Upper lobe of left lung (tissue), 6 donors: Measurements from ENCODE around the gene CYP51A1. TPM values are rescaled to one million over a fixed set of nuclear protein-coding genes. Genes with fewer than 3 reads are reported as not detected.

Experiments
- ATAC-seq, 2 donors: fragments of 200-7000 bp; cut with Tn5 transposase; one replicate each; pipeline ENCODE4 v1.9.1; 2022; ENCODE audit warnings: mild to moderate bottlenecking in 2 of 2, moderate library complexity in 2 of 2; ENCODE audit not compliant: low FRiP score in 2 of 2
- DNase-seq, 2 donors: peaks; one replicate each; pipeline ENCODE4 v3.0.0-alpha.2; 2019 to 2020
- H3K27ac ChIP-seq, 4 donors: fragments of 200-600 bp; sonication (generic); one replicate each; pipeline ENCODE4 v1.5.1; 2016 to 2019
- H3K27me3 ChIP-seq, 4 donors: fragments of 200-600 bp; sonication (generic); one replicate each; pipeline ENCODE4 v1.5.1; 2017 to 2019
- H3K36me3 ChIP-seq, 4 donors: fragments of 200-600 bp; sonication (generic); one replicate each; pipeline ENCODE4 v1.5.1; 2016 to 2019
- H3K4me1 ChIP-seq, 4 donors: fragments of 200-600 bp; sonication (generic); one replicate each; pipeline ENCODE4 v1.5.1; 2018 to 2019
- H3K4me3 ChIP-seq, 4 donors: fragments of 200-600 bp; sonication (generic); one replicate each; pipeline ENCODE4 v1.5.1; 2017 to 2019; ENCODE audit warnings: mild to moderate bottlenecking in 2 of 4, moderate library complexity in 1 of 4
- H3K9me3 ChIP-seq, 4 donors: fragments of 200-600 bp; sonication (generic); one replicate each; pipeline ENCODE4 v1.5.1; 2018 to 2019
- CTCF ChIP-seq, 6 experiments: fragments of 450-650 bp in 4 of 6; fragments of 200-600 bp in 2 of 6; sonication (generic) in 2 of 6; IDR thresholded peaks; one replicate each; pipeline ENCODE4 v1.5.1; 2016 to 2019; ENCODE audit warnings: antibody characterized with exemption in 6 of 6
- EP300 ChIP-seq, 4 donors: sonication (generic); formaldehyde crosslinking; IDR thresholded peaks; one replicate each; pipeline ENCODE4 v1.5.1; 2017; ENCODE audit warnings: antibody characterized with exemption in 4 of 4, control low read depth in 2 of 4
- POLR2A ChIP-seq, 4 donors: fragments of 450-650 bp; IDR thresholded peaks; one replicate each; pipeline ENCODE4 v1.5.1; 2016 to 2017; ENCODE audit warnings: antibody characterized with exemption in 4 of 4, mild to moderate bottlenecking in 2 of 4
- POLR2AphosphoS5 ChIP-seq, 2 donors: sonication (generic); formaldehyde crosslinking; IDR thresholded peaks; one replicate each; pipeline ENCODE4 v1.5.1; 2017; ENCODE audit warnings: antibody characterized with exemption in 2 of 2
- WGBS, 2 donors: methylation state at CpG; one replicate each; pipeline ENCODE4 v1.1.5; 2017 to 2018; 5-methylcytosine and 5-hydroxymethylcytosine counted together
- total RNA-seq, 6 donors: library from RNA; depleted of rRNA in 4 of 6; stranded (reverse); fragments of >200 nt in 4 of 6; gene quantifications; one replicate each; pipeline versions ENCODE4 v1.1.0 to v1.2.1, GENCODE V29; 2016 to 2021
- donor health status: DM: no; HTN: no; CAD: no; lungs with moderate emphysema.
- donor health status: DM: no; HTN: yes; CAD: no; lungs with severe emphysema.

Gene CYP51A1
- total RNA-seq, 6 donors from 2014 or later = 26.2 to 213 (median 148) TPM

DNA sequence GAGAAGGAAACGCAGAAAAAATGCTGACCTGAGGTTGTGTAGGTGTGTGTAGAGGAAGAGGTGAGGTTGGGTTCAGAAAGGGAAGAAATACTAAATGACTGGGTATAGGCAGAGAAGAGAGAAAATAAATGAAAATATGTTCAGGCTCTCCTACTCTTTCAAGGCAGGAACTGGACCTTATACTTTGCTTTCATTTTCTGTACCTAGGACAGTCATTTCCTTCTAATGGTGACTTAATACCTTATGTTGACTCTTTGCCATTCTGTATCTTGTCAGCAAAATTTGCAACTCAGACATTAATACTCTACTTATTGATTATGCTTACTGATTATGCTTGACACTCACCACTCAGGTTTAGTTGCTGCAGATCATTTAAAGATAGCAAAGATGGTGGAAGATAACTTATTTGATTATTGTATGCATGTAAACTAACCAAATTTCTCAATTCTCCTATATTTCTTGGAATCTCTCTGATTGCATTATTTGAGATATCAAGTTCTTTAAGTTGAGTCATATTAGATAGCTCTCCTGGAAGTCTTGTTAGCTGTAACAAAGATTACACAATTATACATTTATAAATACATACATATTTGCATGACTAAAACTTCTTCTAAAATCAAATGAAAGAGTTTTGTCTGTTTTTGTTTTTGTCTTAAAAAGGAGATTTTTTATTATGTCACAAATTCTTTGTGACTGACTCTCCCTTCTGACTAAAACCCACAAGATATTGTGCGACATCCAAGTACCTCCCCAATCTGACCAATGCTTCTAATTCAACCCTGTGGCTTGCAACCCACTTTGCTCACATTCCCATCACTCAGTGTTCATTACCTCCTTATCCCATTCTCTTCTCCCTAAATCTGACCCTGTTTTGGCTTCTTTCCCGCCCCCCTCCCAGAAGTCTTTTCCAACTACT lies 24.6 kb upstream of the CYP51A1 start:
- TF ChIP-seq POLR2AphosphoS5 (IDR thresholded peaks at IDR 0.05) (no peak), POLR2A (IDR thresholded peaks at IDR 0.05) (no peak), CTCF (IDR thresholded peaks at IDR 0.05) (no peak), EP300 (IDR thresholded peaks at IDR 0.05) (no peak)
- H3K4me3 ChIP-seq = no peak overlapping the region
- DNase-seq (no peak), ATAC-seq (no peak)
- no peaks in the 10 kb centered on the region for H3K4me1 ChIP-seq
- no peak overlapping the region for H3K27ac ChIP-seq
- H3K36me3 ChIP-seq = no peaks in the 10 kb centered on the region
- H3K27me3 ChIP-seq = no peaks in the 10 kb centered on the region
- 91 to 92% methylated on average over 3 of the region's 3 CpGs for WGBS, 2 donors
- no peaks in the 10 kb centered on the region for H3K9me3 ChIP-seq

GRCh38 chr7:92156990-92157389 lies 22.7 kb upstream of the CYP51A1 start:
- H3K36me3 ChIP-seq = no peaks in the 10 kb centered on the region
- no peak for DNase-seq
- TF ChIP-seq EP300 (IDR thresholded peaks at IDR 0.05) (no peak), CTCF (IDR thresholded peaks at IDR 0.05) (no peak), POLR2A (IDR thresholded peaks at IDR 0.05) (no peak), POLR2AphosphoS5 (IDR thresholded peaks at IDR 0.05) (no peak)
- no peak overlapping the region for H3K4me3 ChIP-seq
- H3K4me1 ChIP-seq = no peaks in the 10 kb centered on the region
- H3K9me3 ChIP-seq = no peaks in the 10 kb centered on the region
- no peak overlapping the region for H3K27ac ChIP-seq
- H3K27me3 ChIP-seq = no peaks in the 10 kb centered on the region
- ATAC-seq = no peak

- Histone ChIP-seq H3K36me3 (no peaks in the 10 kb centered on the region), H3K27me3 (no peaks in the 10 kb centered on the region), H3K4me3 (no peak overlapping the region), H3K27ac (no peak overlapping the region), H3K9me3 (no peaks in the 10 kb centered on the region), H3K4me1 (no peaks in the 10 kb centered on the region)
- TF ChIP-seq EP300 (IDR thresholded peaks at IDR 0.05) = no peak
- TF ChIP-seq CTCF (IDR thresholded peaks at IDR 0.05) = no peak
- no peak for TF ChIP-seq POLR2AphosphoS5 (IDR thresholded peaks at IDR 0.05)
- no peak for ATAC-seq
- 100% methylated on average over 1 of the region's 1 CpG for WGBS, 2 donors
- no peak for DNase-seq
Observed at GRCh38 chr7:92155108-92155739, 20.9 kb upstream of the CYP51A1 start.

DNA sequence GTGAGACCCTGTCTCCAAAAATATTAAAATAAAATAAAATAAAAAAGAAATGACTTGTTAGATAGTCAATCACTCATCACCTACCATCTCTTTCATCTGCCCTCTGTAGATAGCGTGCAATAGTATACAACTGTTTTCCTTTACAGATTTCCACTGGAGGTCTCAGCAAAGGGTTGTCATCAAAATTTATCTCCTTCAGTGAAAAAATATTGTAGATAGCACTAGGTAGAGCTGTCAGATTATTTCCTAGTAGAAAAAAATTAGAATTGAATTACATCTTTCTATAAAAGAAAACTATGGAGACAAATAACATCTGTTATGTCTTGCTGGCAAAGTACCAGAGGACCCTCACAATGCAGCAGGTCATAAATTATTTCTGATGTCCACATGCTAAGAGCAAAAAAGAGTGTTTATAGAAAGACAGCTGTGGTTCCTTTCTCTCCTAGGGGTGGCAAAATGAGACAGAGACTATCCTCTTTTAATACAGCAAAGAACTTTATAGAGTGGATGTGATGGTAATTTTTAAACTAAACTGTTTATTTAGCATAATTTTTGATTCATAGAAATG lies 16.3 kb upstream of the CYP51A1 start:
- Histone ChIP-seq H3K4me1 (no peaks in the 10 kb centered on the region), H3K9me3 (no peaks in the 10 kb centered on the region), H3K27me3 (no peaks in the 10 kb centered on the region), H3K4me3 (no peak overlapping the region), H3K36me3 (no peaks in the 10 kb centered on the region), H3K27ac (no peak overlapping the region)
- 64 to 67% methylated on average over 1 of the region's 1 CpG for WGBS, 2 donors
- no peak for TF ChIP-seq EP300 (IDR thresholded peaks at IDR 0.05)
- TF ChIP-seq CTCF (IDR thresholded peaks at IDR 0.05) = no peak
- TF ChIP-seq POLR2A (IDR thresholded peaks at IDR 0.05) = no peak
- no peak for ATAC-seq
- no peak for DNase-seq
